ENCODE data around the gene WDFY4.

Gene WDFY4

GRCh38 chr10:48774416-48775205 lies 89.9 kb downstream of the WDFY4 start:
- TF ChIP-seq, protein P1, sequence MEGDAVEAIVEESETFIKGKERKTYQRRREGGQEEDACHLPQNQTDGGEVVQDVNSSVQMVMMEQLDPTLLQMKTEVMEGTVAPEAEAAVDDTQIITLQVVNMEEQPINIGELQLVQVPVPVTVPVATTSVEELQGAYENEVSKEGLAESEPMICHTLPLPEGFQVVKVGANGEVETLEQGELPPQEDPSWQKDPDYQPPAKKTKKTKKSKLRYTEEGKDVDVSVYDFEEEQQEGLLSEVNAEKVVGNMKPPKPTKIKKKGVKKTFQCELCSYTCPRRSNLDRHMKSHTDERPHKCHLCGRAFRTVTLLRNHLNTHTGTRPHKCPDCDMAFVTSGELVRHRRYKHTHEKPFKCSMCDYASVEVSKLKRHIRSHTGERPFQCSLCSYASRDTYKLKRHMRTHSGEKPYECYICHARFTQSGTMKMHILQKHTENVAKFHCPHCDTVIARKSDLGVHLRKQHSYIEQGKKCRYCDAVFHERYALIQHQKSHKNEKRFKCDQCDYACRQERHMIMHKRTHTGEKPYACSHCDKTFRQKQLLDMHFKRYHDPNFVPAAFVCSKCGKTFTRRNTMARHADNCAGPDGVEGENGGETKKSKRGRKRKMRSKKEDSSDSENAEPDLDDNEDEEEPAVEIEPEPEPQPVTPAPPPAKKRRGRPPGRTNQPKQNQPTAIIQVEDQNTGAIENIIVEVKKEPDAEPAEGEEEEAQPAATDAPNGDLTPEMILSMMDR (IDR thresholded peaks at IDR 0.05): no peak

DNA sequence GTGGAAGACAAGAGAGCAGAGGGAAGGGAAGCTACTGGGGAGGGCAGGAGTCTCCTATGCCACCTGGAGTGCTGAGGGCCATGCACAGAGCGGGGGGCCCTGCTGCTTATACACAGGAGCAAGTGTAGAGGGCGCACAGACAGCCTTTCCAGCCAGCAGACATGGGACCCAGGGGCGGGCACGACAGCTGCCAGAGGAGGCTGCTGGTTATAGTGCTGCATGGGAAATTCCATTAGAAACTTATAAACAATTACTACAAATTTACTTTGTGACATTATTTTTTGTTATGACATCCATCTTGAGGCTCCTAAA lies 90.5 kb downstream of the WDFY4 start:
- TF ChIP-seq, protein P1 (IDR thresholded peaks at IDR 0.05): no peak

- TF ChIP-seq, protein P1 (IDR thresholded peaks at IDR 0.05): no peak
Measured at GRCh38 chr10:48776005-48776522, 91.4 kb downstream of the WDFY4 start.

GRCh38 chr10:48776528-48776927 lies 91.9 kb downstream of the WDFY4 start:
- TF ChIP-seq, protein P1 (IDR thresholded peaks at IDR 0.05): no peak

- TF ChIP-seq, protein P1 (IDR thresholded peaks at IDR 0.05): no peak
Measured at GRCh38 chr10:48777110-48777509, 92.4 kb downstream of the WDFY4 start.

DNA sequence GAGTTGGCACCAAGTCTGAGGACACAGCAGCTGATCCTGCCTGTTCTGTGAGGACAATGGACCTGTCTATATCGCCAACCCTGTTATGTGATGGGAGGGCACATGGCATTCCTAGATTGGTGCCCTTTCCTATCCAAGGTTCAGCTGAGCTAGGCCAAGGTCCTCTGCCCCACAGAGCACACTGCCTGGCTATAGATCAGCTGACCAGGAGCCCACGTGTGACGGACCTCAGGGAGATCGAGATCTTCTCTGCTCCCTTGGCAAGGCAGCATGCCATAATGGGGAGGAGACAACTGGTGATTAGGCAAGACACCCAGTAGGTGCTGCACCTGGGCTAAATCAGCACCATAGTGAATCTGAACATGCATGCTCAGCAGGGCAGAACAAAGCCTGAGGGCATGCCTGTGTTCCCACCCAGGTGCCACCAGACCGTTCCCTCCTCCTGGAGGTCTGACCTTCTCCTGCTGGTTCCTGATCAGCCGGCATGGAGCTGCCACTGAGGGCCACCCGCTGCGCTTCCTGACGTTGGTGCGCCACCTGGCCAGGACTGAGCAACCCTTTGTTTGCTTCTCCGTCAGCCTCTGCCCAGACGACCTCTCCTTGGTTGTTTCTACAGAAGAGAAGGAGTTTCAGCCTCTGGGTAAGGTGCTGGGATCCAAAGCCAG lies 93.7 kb downstream of the WDFY4 start:
- TF ChIP-seq, protein P1 (IDR thresholded peaks at IDR 0.05): no peak

GRCh38 chr10:48779077-48779476 lies 94.4 kb downstream of the WDFY4 start:
- TF ChIP-seq, protein P1 (IDR thresholded peaks at IDR 0.05): no peak

Measured in LNCAP (cell line).